ENCODE data around the gene GKN2. TPM values are rescaled to one million over a fixed set of nuclear protein-coding genes. Genes with fewer than 3 reads are reported as not detected.

The GKN2 gene
- total and polyA plus RNA-seq, 3 experiments from 2014 or later, result not detected

DNA sequence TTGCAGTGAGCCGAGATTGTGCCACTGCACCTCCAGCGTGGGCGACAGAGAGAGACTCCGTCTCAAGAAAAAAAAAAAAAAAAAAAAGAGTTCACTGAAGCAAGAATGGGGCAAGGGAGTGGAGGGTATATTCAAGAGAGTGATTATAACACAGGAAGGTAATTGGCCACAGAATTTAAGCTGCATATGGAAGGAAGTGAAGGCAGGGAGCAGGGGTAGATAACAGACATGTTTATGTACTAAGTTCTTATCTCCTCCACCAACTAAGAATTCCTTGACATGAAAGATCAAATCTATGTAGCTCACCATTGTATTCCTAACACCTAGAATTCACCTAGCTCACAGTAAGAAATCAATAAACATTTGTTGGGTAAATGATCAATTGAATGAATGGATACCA, 37.3 kb downstream of the GKN2 start:
- no peaks in the 10 kb centered on the region for H3K27me3 Mint-ChIP-seq
- H3K4me1 ChIP-seq (ENCODE audit: insufficient read depth, low read length), result peaks cover 28% of the 10 kb centered on the region
- no peaks in the 10 kb centered on the region for H3K9me3 ChIP-seq (ENCODE audit: low read length)
- H3K4me1 Mint-ChIP-seq, result peaks cover 2 to 10% (median 8%) of the 10 kb centered on the region in 3 donors
- H3K27ac Mint-ChIP-seq, result peak overlapping the region in 1 of 8 donors; percentile 20
- no peak for DNase-seq
- H3K36me3 ChIP-seq (ENCODE audit: insufficient read depth, low read length), result no peaks in the 10 kb centered on the region
- no peak overlapping the region for H3K4me3 ChIP-seq (ENCODE audit: low read length)
- H3K27ac ChIP-seq (ENCODE audit: low read depth, low read length), result no peak overlapping the region
- H3K9me3 Mint-ChIP-seq, result no peaks in the 10 kb centered on the region
- no peaks in the 10 kb centered on the region for H3K27me3 ChIP-seq (ENCODE audit: insufficient read depth, low read length, poor library complexity, severe bottlenecking)
- no peak overlapping the region for H3K4me3 Mint-ChIP-seq
- no peaks in the 10 kb centered on the region for H3K36me3 Mint-ChIP-seq
- ChIA-PET CTCF (interaction anchor here (1.0 to 3.2 kb wide), 2 partner anchors 10 to 207 kb away, joined by 6 to 14 read pairs; no protein-coding TSS in a partner anchor), POLR2A (no interaction called here)

DNA sequence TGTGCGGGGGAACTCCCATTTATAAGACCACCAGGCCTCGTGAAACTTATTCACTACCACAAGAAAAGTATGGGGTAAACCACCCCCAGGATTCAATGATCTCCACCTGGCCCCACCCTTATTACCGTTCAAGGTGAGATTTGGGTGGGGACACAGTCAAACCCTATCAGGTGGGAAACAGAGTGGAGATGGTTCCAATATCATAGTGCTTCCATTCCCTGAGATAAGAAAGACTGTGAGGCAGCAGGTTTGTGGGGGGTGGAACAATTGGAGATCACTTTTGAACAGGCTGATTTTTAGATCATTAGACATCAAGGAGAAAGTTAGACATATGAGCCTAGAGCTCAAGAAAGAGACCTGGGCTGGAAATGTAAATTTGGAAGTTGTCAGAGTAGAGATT, 39.3 kb downstream of the GKN2 start:
- no peak overlapping the region for H3K27ac Mint-ChIP-seq

DNA sequence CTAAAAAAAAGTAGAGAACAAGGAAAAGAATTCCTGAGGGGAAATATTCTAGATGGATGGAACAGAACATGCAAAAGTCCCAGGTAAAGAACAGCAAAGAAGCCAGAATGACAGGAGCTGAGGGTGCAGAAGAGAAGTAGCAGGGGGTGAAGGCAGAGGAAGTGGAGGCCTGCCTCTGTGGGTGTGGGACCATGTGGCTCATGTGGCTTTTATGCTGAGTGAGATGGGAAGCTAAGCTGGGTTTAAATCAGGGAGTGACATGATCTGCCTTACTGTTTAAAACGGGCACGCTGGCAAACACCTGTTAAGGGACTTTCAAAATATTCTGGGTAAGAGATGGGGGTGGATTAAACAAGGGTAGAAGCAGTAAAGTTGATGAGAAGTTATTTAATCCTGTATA, 40.0 kb downstream of the GKN2 start:
- ChIA-PET CTCF (interaction anchor here (0.7 to 3.5 kb wide), 5 partner anchors 11 to 204 kb away, joined by 3 to 17 read pairs (median 9); no protein-coding TSS in a partner anchor), POLR2A (no interaction called here)
- Histone ChIP-seq H3K27me3 (ENCODE audit: insufficient read depth, low read length, poor library complexity, severe bottlenecking) (no peaks in the 10 kb centered on the region), H3K4me1 (ENCODE audit: insufficient read depth, low read length) (peaks cover 51% of the 10 kb centered on the region), H3K9me3 (ENCODE audit: low read length) (no peaks in the 10 kb centered on the region), H3K27ac (ENCODE audit: low read depth, low read length) (no peak overlapping the region), H3K4me3 (ENCODE audit: low read length) (no peak overlapping the region), H3K36me3 (ENCODE audit: insufficient read depth, low read length) (no peaks in the 10 kb centered on the region)
- H3K36me3 Mint-ChIP-seq, result no peaks in the 10 kb centered on the region
- H3K27ac Mint-ChIP-seq, result no peak overlapping the region
- peaks cover 26 to 32% (median 27%) of the 10 kb centered on the region in 3 donors for H3K4me1 Mint-ChIP-seq
- no peaks in the 10 kb centered on the region for H3K27me3 Mint-ChIP-seq
- no peak overlapping the region for H3K4me3 Mint-ChIP-seq
- H3K9me3 Mint-ChIP-seq, result no peaks in the 10 kb centered on the region
- DNase-seq, result peak in 4 of 5 donors; percentile 33 to 62 (median 37)

More for the DNA sequence above, 39.3 kb downstream of the GKN2 start:
- H3K4me1 Mint-ChIP-seq, result peaks cover 20 to 25% (median 21%) of the 10 kb centered on the region in 3 donors
- Histone ChIP-seq H3K4me3 (ENCODE audit: low read length) (no peak overlapping the region), H3K27me3 (ENCODE audit: insufficient read depth, low read length, poor library complexity, severe bottlenecking) (no peaks in the 10 kb centered on the region), H3K9me3 (ENCODE audit: low read length) (no peaks in the 10 kb centered on the region), H3K36me3 (ENCODE audit: insufficient read depth, low read length) (no peaks in the 10 kb centered on the region), H3K4me1 (ENCODE audit: insufficient read depth, low read length) (peaks cover 45% of the 10 kb centered on the region), H3K27ac (ENCODE audit: low read depth, low read length) (no peak overlapping the region)
- ChIA-PET CTCF (interaction anchor here (0.7 to 3.5 kb wide), 6 partner anchors 12 to 205 kb away, joined by 3 to 17 read pairs (median 8); no protein-coding TSS in a partner anchor), POLR2A (no interaction called here)
- no peaks in the 10 kb centered on the region for H3K9me3 Mint-ChIP-seq
- H3K4me3 Mint-ChIP-seq, result no peak overlapping the region
- H3K27me3 Mint-ChIP-seq, result no peaks in the 10 kb centered on the region
- H3K36me3 Mint-ChIP-seq, result no peaks in the 10 kb centered on the region
- DNase-seq, result no peak

DNA sequence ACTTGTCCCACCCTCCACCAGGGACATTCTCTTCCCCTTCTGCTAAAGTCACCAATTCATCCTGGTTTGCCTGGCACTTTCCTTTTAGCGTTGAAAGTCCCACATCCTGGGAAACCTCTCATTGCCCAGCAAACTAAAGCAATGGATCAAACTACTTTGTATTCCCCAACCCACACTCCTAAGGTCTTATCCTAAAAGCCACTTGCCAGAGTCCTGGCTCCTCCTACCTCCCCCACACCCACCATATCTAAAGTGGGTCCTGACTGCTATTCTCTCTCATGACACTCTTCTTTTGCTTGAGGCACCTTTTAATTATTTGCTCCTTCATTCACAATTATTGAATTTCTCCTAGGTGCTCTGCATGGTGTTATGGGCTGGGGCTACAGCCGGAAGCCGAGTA, 40.6 kb downstream of the GKN2 start:
- Mint-ChIP-seq H3K36me3 (no peaks in the 10 kb centered on the region), H3K4me3 (no peak overlapping the region), H3K4me1 (peaks cover 32 to 37% (median 33%) of the 10 kb centered on the region in 3 donors), H3K27me3 (no peaks in the 10 kb centered on the region), H3K9me3 (no peaks in the 10 kb centered on the region), H3K27ac (no peak overlapping the region)
- no peak for DNase-seq
- ChIA-PET POLR2A (no interaction called here), CTCF (interaction anchor here (0.7 to 3.5 kb wide), 6 partner anchors 11 to 203 kb away, joined by 3 to 17 read pairs (median 8); no protein-coding TSS in a partner anchor)
- H3K36me3 ChIP-seq (ENCODE audit: insufficient read depth, low read length), result no peaks in the 10 kb centered on the region
- H3K4me3 ChIP-seq (ENCODE audit: low read length), result no peak overlapping the region
- no peak overlapping the region for H3K27ac ChIP-seq (ENCODE audit: low read depth, low read length)
- no peaks in the 10 kb centered on the region for H3K9me3 ChIP-seq (ENCODE audit: low read length)
- no peaks in the 10 kb centered on the region for H3K27me3 ChIP-seq (ENCODE audit: insufficient read depth, low read length, poor library complexity, severe bottlenecking)
- peaks cover 58% of the 10 kb centered on the region for H3K4me1 ChIP-seq (ENCODE audit: insufficient read depth, low read length)

DNA sequence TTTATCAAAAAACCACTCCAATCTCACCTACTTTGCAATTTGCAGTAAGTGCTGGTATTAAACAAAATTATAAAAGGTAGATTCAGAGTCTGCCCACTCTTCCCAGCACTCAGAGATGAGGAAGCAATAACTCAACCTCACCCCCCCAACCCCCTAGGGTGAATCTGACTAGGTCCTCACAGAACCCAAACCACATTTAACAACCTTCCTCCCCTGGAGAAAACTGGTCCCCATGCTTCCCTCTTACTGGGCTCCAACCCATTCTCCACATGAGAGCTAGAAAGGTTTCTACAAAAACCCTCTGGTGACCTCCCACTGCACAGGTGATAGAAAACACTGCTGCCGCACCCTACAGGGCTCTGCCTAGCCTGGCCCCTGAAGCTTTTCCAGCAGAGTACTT, 41.0 kb downstream of the GKN2 start:
- Mint-ChIP-seq H3K36me3 (no peaks in the 10 kb centered on the region), H3K27me3 (no peaks in the 10 kb centered on the region), H3K9me3 (no peaks in the 10 kb centered on the region), H3K27ac (peak overlapping the region in 6 of 8 donors; percentile 10 to 87 (median 62)), H3K4me1 (peaks cover 36 to 39% (median 36%) of the 10 kb centered on the region in 3 donors), H3K4me3 (peak overlapping the region in 2 of 7 donors; percentile 45 to 58)
- Histone ChIP-seq H3K36me3 (ENCODE audit: insufficient read depth, low read length) (no peaks in the 10 kb centered on the region), H3K27ac (ENCODE audit: low read depth, low read length) (no peak overlapping the region), H3K4me1 (ENCODE audit: insufficient read depth, low read length) (peaks cover 58% of the 10 kb centered on the region), H3K27me3 (ENCODE audit: insufficient read depth, low read length, poor library complexity, severe bottlenecking) (no peaks in the 10 kb centered on the region), H3K9me3 (ENCODE audit: low read length) (no peaks in the 10 kb centered on the region), H3K4me3 (ENCODE audit: low read length) (no peak overlapping the region)
- ChIA-PET POLR2A (no interaction called here), CTCF (interaction anchor here (0.9 to 3.5 kb wide), 5 partner anchors 14 to 203 kb away, joined by 3 to 17 read pairs (median 7); no protein-coding TSS in a partner anchor)
- DNase-seq, result no peak

DNA sequence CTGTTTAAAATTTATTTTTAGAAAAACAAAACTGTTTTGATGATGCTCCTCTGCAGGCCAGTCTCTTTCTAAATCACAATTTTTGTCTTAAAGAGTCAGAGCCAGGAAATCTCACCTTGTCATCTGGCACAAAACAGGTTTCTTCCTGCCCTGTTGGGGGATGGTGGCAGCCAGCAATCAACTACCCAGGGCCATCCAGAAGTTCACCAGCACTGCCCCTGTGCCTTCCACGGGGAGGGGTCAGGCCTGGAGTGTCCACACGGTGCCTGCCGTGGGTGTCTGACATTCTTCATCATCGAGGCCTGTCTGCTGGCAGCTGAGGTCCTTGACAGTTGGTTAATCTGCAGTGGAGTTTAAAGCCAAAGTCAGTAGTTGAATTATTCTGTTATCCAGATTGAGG, 41.4 kb downstream of the GKN2 start:
- H3K4me1 Mint-ChIP-seq, result peaks cover 38 to 39% (median 39%) of the 10 kb centered on the region in 3 donors
- peaks cover 58% of the 10 kb centered on the region for H3K4me1 ChIP-seq (ENCODE audit: insufficient read depth, low read length)
- H3K36me3 Mint-ChIP-seq, result no peaks in the 10 kb centered on the region
- no peak for DNase-seq
- peak overlapping the region in 5 of 8 donors; percentile 10 to 87 (median 66) for H3K27ac Mint-ChIP-seq
- no peaks in the 10 kb centered on the region for H3K27me3 Mint-ChIP-seq
- POLR2A ChIA-PET, result no interaction called here
- no peaks in the 10 kb centered on the region for H3K36me3 ChIP-seq (ENCODE audit: insufficient read depth, low read length)
- peak overlapping the region in 4 of 7 donors; percentile 5 to 45 (median 30) for H3K4me3 Mint-ChIP-seq
- no peak overlapping the region for H3K27ac ChIP-seq (ENCODE audit: low read depth, low read length)
- H3K4me3 ChIP-seq (ENCODE audit: low read length), result no peak overlapping the region
- no peaks in the 10 kb centered on the region for H3K9me3 ChIP-seq (ENCODE audit: low read length)
- H3K27me3 ChIP-seq (ENCODE audit: insufficient read depth, low read length, poor library complexity, severe bottlenecking), result no peaks in the 10 kb centered on the region
- no peaks in the 10 kb centered on the region for H3K9me3 Mint-ChIP-seq
- CTCF ChIA-PET, result interaction anchor here (0.9 to 3.5 kb wide), 4 partner anchors 14 to 202 kb away, joined by 3 to 17 read pairs (median 6); no protein-coding TSS in a partner anchor

DNA sequence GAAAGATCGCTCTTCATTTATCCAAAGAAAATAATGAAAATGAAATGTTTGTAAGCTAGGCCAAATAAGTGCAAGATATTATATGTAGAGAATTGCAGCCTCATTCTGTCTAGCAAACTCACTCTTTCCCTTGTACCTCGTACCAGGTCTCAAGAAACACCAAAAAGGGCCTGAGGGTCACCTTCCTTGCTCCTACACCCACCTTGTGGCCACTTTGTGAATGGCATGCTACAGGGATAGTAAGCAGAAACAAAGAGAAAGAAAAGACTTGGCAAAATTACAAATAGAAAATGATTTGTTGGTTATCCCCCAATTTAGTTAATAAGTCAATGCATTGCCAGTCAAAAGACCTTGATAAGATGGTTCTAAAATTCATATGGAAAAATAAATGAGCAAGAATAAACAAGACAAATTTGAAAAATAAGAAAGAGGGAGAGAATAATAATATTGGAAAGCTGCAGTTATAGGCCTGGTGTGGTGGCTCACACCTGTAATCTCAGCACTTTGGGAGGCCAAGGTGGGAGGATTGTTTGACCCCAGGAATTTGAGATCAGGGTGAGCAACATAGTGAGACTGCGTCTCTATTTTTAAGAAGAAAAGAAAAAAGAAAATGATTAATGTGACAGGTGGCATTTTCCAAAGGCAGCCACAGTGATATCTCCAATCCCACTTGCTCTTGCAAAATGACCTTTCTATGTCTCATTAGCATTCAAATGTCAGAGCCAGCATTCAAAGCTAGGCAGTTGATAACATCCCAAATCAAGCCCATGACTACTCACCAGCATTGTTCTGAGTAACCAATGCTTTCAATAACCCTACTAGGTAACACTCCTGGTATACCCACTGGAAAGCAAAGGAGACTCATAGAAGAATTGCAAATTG, 42.7 kb downstream of the GKN2 start:
- POLR2A ChIA-PET, result no interaction called here
- peak overlapping the region; percentile 43 to 90 (median 82) for H3K27ac Mint-ChIP-seq

More for the DNA sequence above, 42.7 kb downstream of the GKN2 start:
- no peak overlapping the region for H3K27ac ChIP-seq (ENCODE audit: low read depth, low read length)
- peak overlapping the region in 3 of 7 donors; percentile 28 to 42 (median 30) for H3K4me3 Mint-ChIP-seq
- H3K4me1 Mint-ChIP-seq, result peaks cover 34 to 39% (median 36%) of the 10 kb centered on the region in 3 donors
- no peaks in the 10 kb centered on the region for H3K27me3 Mint-ChIP-seq
- H3K27me3 ChIP-seq (ENCODE audit: insufficient read depth, low read length, poor library complexity, severe bottlenecking), result no peaks in the 10 kb centered on the region
- peaks cover 58% of the 10 kb centered on the region for H3K4me1 ChIP-seq (ENCODE audit: insufficient read depth, low read length)
- peak; percentile 39 to 74 (median 54) for DNase-seq
- H3K36me3 ChIP-seq (ENCODE audit: insufficient read depth, low read length), result no peaks in the 10 kb centered on the region
- no peak overlapping the region for H3K4me3 ChIP-seq (ENCODE audit: low read length)
- no peaks in the 10 kb centered on the region for H3K36me3 Mint-ChIP-seq
- no peaks in the 10 kb centered on the region for H3K9me3 ChIP-seq (ENCODE audit: low read length)
- CTCF ChIA-PET, result interaction anchor here (0.7 to 3.9 kb wide), 16 partner anchors 71 to 447 kb away, joined by 3 to 27 read pairs (median 5); no protein-coding TSS in a partner anchor
- no peaks in the 10 kb centered on the region for H3K9me3 Mint-ChIP-seq

Data from CD8-positive, alpha-beta memory T cell (primary cell).